ENCODE measurements around the gene TAF4B. TPM values are rescaled to one million over a fixed set of nuclear protein-coding genes. Genes with fewer than 3 reads are reported as not detected.
"Not testable (repeated sequence)": the region's sequence is repeated elsewhere in the genome, so short reads cannot be mapped to it uniquely, and the experiment has no call there.

The TAF4B gene
- total RNA-seq, 6 donors from 2014 or later = 2.9 to 9.7 (median 6.4) TPM

- no peak overlapping the region for H3K4me3 ChIP-seq
- TF ChIP-seq POLR2A (IDR thresholded peaks at IDR 0.05) = no peak
- TF ChIP-seq POLR2AphosphoS5 (IDR thresholded peaks at IDR 0.05) = no peak
- no peak for TF ChIP-seq CTCF (IDR thresholded peaks at IDR 0.05)
- TF ChIP-seq EP300 (IDR thresholded peaks at IDR 0.05) = no peak
- no peaks in the 10 kb centered on the region for H3K4me1 ChIP-seq
- WGBS, 2 donors = 43 to 85% methylated on average over 2 of the region's 2 CpGs
- no peak for DNase-seq
- no peaks in the 10 kb centered on the region for H3K27me3 ChIP-seq
- H3K27ac ChIP-seq = no peak overlapping the region
- no peak for ATAC-seq (ENCODE audit: low FRiP score in 2 of 2)
- no peaks in the 10 kb centered on the region for H3K36me3 ChIP-seq
- H3K9me3 ChIP-seq = no peaks in the 10 kb centered on the region
Measured at GRCh38 chr18:26434887-26435286, 208.6 kb downstream of the TAF4B start.

- Histone ChIP-seq H3K27ac (no peak overlapping the region), H3K36me3 (no peaks in the 10 kb centered on the region), H3K4me3 (no peak overlapping the region), H3K4me1 (peaks cover 0 to 2% (median 0%) of the 10 kb centered on the region in 4 donors), H3K27me3 (no peaks in the 10 kb centered on the region), H3K9me3 (no peaks in the 10 kb centered on the region)
- whole genome bisulfite sequencing, 2 donors = 77 to 83% methylated on average over 8 of the region's 8 CpGs
- no peak for TF ChIP-seq POLR2A (IDR thresholded peaks at IDR 0.05)
- TF ChIP-seq EP300 (IDR thresholded peaks at IDR 0.05) = no peak
- no peak for TF ChIP-seq CTCF (IDR thresholded peaks at IDR 0.05)
- TF ChIP-seq POLR2AphosphoS5 (IDR thresholded peaks at IDR 0.05) = no peak
- no peak for DNase-seq
- no peak for ATAC-seq (ENCODE audit: low FRiP score in 2 of 2)
Measured at GRCh38 chr18:26435415-26436095, 209.3 kb downstream of the TAF4B start.

GRCh38 chr18:26436176-26437051, 210.2 kb downstream of the TAF4B start:
- TF ChIP-seq EP300 (IDR thresholded peaks at IDR 0.05) (no peak), POLR2AphosphoS5 (IDR thresholded peaks at IDR 0.05) (no peak), POLR2A (IDR thresholded peaks at IDR 0.05) (no peak), CTCF (IDR thresholded peaks at IDR 0.05) (no peak)
- 80 to 85% methylated on average over 11 of the region's 11 CpGs for WGBS, 2 donors
- peak in 1 of 2 donors; percentile 5 for ATAC-seq (ENCODE audit: low FRiP score in 2 of 2)
- H3K4me3 ChIP-seq = no peak overlapping the region
- no peak overlapping the region for H3K27ac ChIP-seq
- DNase-seq = peak in 1 of 2 donors; percentile 33
- peaks cover 0 to 4% (median 0%) of the 10 kb centered on the region in 4 donors for H3K4me1 ChIP-seq
- H3K36me3 ChIP-seq = no peaks in the 10 kb centered on the region
- no peaks in the 10 kb centered on the region for H3K9me3 ChIP-seq
- H3K27me3 ChIP-seq = no peaks in the 10 kb centered on the region

GRCh38 chr18:26437634-26438033, 211.4 kb downstream of the TAF4B start:
- not testable (repeated sequence) for H3K27ac ChIP-seq; H3K36me3 ChIP-seq; DNase-seq; H3K9me3 ChIP-seq; ATAC-seq (ENCODE audit: low FRiP score in 2 of 2); H3K4me3 ChIP-seq; H3K27me3 ChIP-seq; H3K4me1 ChIP-seq
- WGBS, 2 donors = 62 to 79% methylated on average over 3 of the region's 3 CpGs

- ATAC-seq (ENCODE audit: low FRiP score in 2 of 2) (no peak), DNase-seq (no peak)
- H3K4me1 ChIP-seq = peaks cover 0 to 4% (median 0%) of the 10 kb centered on the region in 4 donors
- H3K27me3 ChIP-seq = no peaks in the 10 kb centered on the region
- no peaks in the 10 kb centered on the region for H3K9me3 ChIP-seq
- 69 to 76% methylated on average over 5 of the region's 5 CpGs for WGBS, 2 donors
- H3K36me3 ChIP-seq = no peaks in the 10 kb centered on the region
- TF ChIP-seq EP300 (IDR thresholded peaks at IDR 0.05) (no peak), POLR2AphosphoS5 (IDR thresholded peaks at IDR 0.05) (no peak), POLR2A (IDR thresholded peaks at IDR 0.05) (no peak), CTCF (IDR thresholded peaks at IDR 0.05) (no peak)
- no peak overlapping the region for H3K4me3 ChIP-seq
- no peak overlapping the region for H3K27ac ChIP-seq
Measured at GRCh38 chr18:26438980-26439379, 212.7 kb downstream of the TAF4B start.

Measured in upper lobe of left lung (tissue), 6 donors.